GM12878 (cell line): ENCODE results near the gene CLEC2L. TPM values are rescaled to one million over a fixed set of nuclear protein-coding genes. Genes with fewer than 3 reads are reported as not detected.

Source experiments
- ATF2 ChIP-seq: IDR thresholded peaks from 2 replicates; pipeline ENCODE4 v1.6.1; 2012; ENCODE audit warnings: low read length, inconsistent platforms
- CBFB ChIP-seq: IDR thresholded peaks from 2 replicates; pipeline ENCODE4 v1.6.1; 2016; ENCODE audit warnings: antibody characterized with exemption, low read depth
- CEBPB ChIP-seq, 2 experiments: fragments of 150-350 bp in 1 of 2; IDR thresholded peaks; 2 replicates each; pipeline ENCODE4 v1.6.1; 2012 to 2014; ENCODE audit warnings: low read depth in 2 of 2, low read length in 2 of 2, borderline replicate concordance in 1 of 2, inconsistent platforms in 1 of 2
- DPF2 ChIP-seq: fragments of 450-650 bp; IDR thresholded peaks from 2 replicates; pipeline ENCODE4 v1.6.1; 2017; ENCODE audit warnings: mild to moderate bottlenecking
- FOXK2 ChIP-seq: fragments of 450-650 bp; IDR thresholded peaks from 2 replicates; pipeline ENCODE4 v1.6.1; 2017; ENCODE audit warnings: mild to moderate bottlenecking, moderate library complexity
- GABPA ChIP-seq: IDR thresholded peaks from 2 replicates; pipeline ENCODE4 v1.6.1; 2014; ENCODE audit warnings: antibody characterized with exemption, low read depth, mild to moderate bottlenecking, inconsistent platforms
- HDAC6 ChIP-seq: fragments of 200-600 bp; sonication (generic); IDR thresholded peaks from one replicate; pipeline ENCODE4 v1.8.0; 2017; ENCODE audit warnings: antibody characterized with exemption; ENCODE audit not compliant: unreplicated experiment
- HDGF ChIP-seq: fragments of 450-650 bp; IDR thresholded peaks from 2 replicates; pipeline ENCODE4 v1.6.1; 2016; ENCODE audit warnings: antibody characterized with exemption
- IKZF1 ChIP-seq: fragments of 450-650 bp; conservative IDR thresholded peaks from 2 replicates; pipeline ENCODE4 v1.6.1; 2017; ENCODE audit warnings: antibody characterized with exemption, mild to moderate bottlenecking
- IKZF2 ChIP-seq, 2 experiments: fragments of 450-650 bp; IDR thresholded peaks; 2 replicates each; pipeline ENCODE4 v1.6.1; 2017; ENCODE audit warnings: mild to moderate bottlenecking in 2 of 2, moderate library complexity in 2 of 2
- IRF4 ChIP-seq: IDR thresholded peaks from 2 replicates; pipeline ENCODE4 v1.6.1; 2011; ENCODE audit warnings: low read depth, low read length
- KDM1A ChIP-seq: fragments of 200-600 bp; sonication (generic); IDR thresholded peaks from 2 replicates; pipeline ENCODE4 v1.6.1; 2016; ENCODE audit warnings: borderline replicate concordance
- LARP7 ChIP-seq: fragments of 450-650 bp; IDR thresholded peaks from 2 replicates; pipeline ENCODE4 v1.6.1; 2017; ENCODE audit warnings: mild to moderate bottlenecking
- POLR2AphosphoS2 ChIP-seq: IDR thresholded peaks from 2 replicates; pipeline ENCODE4 v1.6.1; 2011; ENCODE audit warnings: low read depth, mild to moderate bottlenecking, low read length, improper control_type of control experiment, moderate library complexity
- POU2F2 ChIP-seq: IDR thresholded peaks from 3 replicates; pipeline ENCODE4 v1.6.1; 2011; ENCODE audit warnings: low read depth, mild to moderate bottlenecking, low read length, borderline replicate concordance
- REST ChIP-seq: IDR thresholded peaks from 2 replicates; pipeline ENCODE4 v1.6.1; 2012; ENCODE audit warnings: mild to moderate bottlenecking, low read depth, low read length
- RFX5 ChIP-seq: IDR thresholded peaks from 2 replicates; pipeline ENCODE4 v1.6.1; 2011; ENCODE audit warnings: low read depth, low read length, improper control_type of control experiment
- SMAD1 ChIP-seq: fragments of 450-650 bp; IDR thresholded peaks from 2 replicates; pipeline ENCODE4 v1.6.1; 2018; ENCODE audit warnings: mild to moderate bottlenecking, low read depth; ENCODE audit not compliant: partially characterized antibody
- SREBF1 ChIP-seq: IDR thresholded peaks from 2 replicates; pipeline ENCODE4 v1.6.1; 2012; ENCODE audit warnings: mild to moderate bottlenecking, low read length
- TCF12 ChIP-seq: IDR thresholded peaks from 2 replicates; pipeline ENCODE4 v1.6.1; 2011; ENCODE audit warnings: low read depth, mild to moderate bottlenecking, low read length
- USF1 ChIP-seq: IDR thresholded peaks from 2 replicates; pipeline ENCODE4 v1.6.1; 2011; ENCODE audit warnings: borderline replicate concordance, low read depth, mild to moderate bottlenecking, moderate library complexity, mixed read lengths, low read length; ENCODE audit not compliant: insufficient read depth; ENCODE audit errors: extremely low read length
- YBX1 ChIP-seq: fragments of 450-650 bp; IDR thresholded peaks from 2 replicates; pipeline ENCODE4 v1.6.1; 2016; ENCODE audit warnings: antibody characterized with exemption
- ZBED1 ChIP-seq: IDR thresholded peaks from 2 replicates; pipeline ENCODE4 v1.6.1; 2016; ENCODE audit warnings: borderline replicate concordance
- ZBTB33 ChIP-seq: fragments of 450-650 bp; IDR thresholded peaks from 2 replicates; pipeline ENCODE4 v1.6.1; 2017; ENCODE audit warnings: mild to moderate bottlenecking
- ZNF217 ChIP-seq: fragments of 450-650 bp; IDR thresholded peaks from 2 replicates; pipeline ENCODE4 v1.6.1; 2017; ENCODE audit warnings: antibody characterized with exemption, mild to moderate bottlenecking
- ZNF24 ChIP-seq: fragments of 450-650 bp; IDR thresholded peaks from 2 replicates; pipeline ENCODE4 v1.6.1; 2017; ENCODE audit warnings: antibody characterized with exemption, mild to moderate bottlenecking
- polyA plus RNA-seq, 11 experiments: library from polyadenylated mRNA; depleted of rRNA in 4 of 11; unstranded in 6 of 11; stranded (reverse) in 5 of 11; fragments of >200 nt; fragmentation: Nextera tagmentation in 4 of 11; fragmentation: Illumina TruSeq in 1 of 11; extraction: Ambion mirVana in 4 of 11; extraction: Trizol in 1 of 11; gene quantifications; 1 replicate in 1 of 11; 2 replicates in 10 of 11; pipeline versions ENCODE4 v1.2.1 to v1.2.3, GENCODE V29; 2011 to 2016; ENCODE audit warnings: inconsistent platforms in 2 of 11, missing spikeins in 2 of 11, low read depth in 1 of 11
- total RNA-seq, 4 experiments: library from RNA; depleted of rRNA in 3 of 4; stranded (reverse); fragments of >200 nt in 3 of 4; fragmentation: Illumina TruSeq in 1 of 4; extraction: Trizol in 1 of 4; gene quantifications; 2 replicates each; pipeline versions ENCODE4 v1.2.1 to v1.2.3, GENCODE V29; 2013 to 2021

Gene CLEC2L
- total and polyA plus RNA-seq, 10 of the 15 experiments (the other 5 are each of a cell fraction or from before 2014, with no cell fraction given) = not detected

GRCh38 chr7:139494835-139495579, 28.5 kb upstream of the CLEC2L start (continued):
- TF ChIP-seq POU2F2 (peak; percentile 35; the same call in 1 of the 3 replicates), POLR2AphosphoS2 (no peak), ATF2 (peak; percentile 64; the same call in 1 of the 2 replicates), REST (no peak), USF1 (no peak), HDAC6 (no peak), IKZF2 (IDR thresholded peaks at IDR 0.05) (peak; percentile 93 to 95), GABPA (no peak), KDM1A (no peak), LARP7 (no peak), HDGF (no peak), TCF12 (peak; percentile 51; the same call in 1 of the 2 replicates), ZNF217 (no peak), ZNF24 (no peak), ZBTB33 (no peak), SREBF1 (no peak), DPF2 (peak; percentile 86), CBFB (no peak), CEBPB (IDR thresholded peaks at IDR 0.05; ENCODE audit: borderline replicate concordance in 1 of 2, low read depth in 2 of 2, low read length in 2 of 2) (no peak), FOXK2 (no peak), YBX1 (no peak), IRF4 (peak; percentile 82; the same call in 1 of the 2 replicates), RFX5 (no peak), ZBED1 (no peak), IKZF1 (peak; percentile 87), SMAD1 (no peak)
- TF ChIP-seq, all 136 proteins: peak for 39
